ENCODE data around the gene PRRG4.

GRCh38 chr11:32839308-32839707 is 9.6 kb downstream of the PRRG4 start:
- TF ChIP-seq CTCF (IDR thresholded peaks at IDR 0.05) (no peak), POLR2A (IDR thresholded peaks at IDR 0.05) (no peak)

Data from heart left ventricle (tissue), 13 donors.